Ovary (tissue), 3 donors: ENCODE data around the gene WASHC2A.

Experiments used
- EP300 ChIP-seq: sonication (generic); formaldehyde crosslinking; IDR thresholded peaks from one replicate; pipeline ENCODE4 v1.6.1; 2017; ENCODE audit warnings: antibody characterized with exemption
- TF ChIP-seq, protein P1 (sequence below), 3 donors: fragments of 450-650 bp in 2 of 3; fragments of 200-600 bp in 1 of 3; IDR thresholded peaks; one replicate each; pipeline versions ENCODE4 v1.5.1 to v1.8.0; 2016 to 2022; ENCODE audit warnings: antibody characterized with exemption in 3 of 3, mild to moderate bottlenecking in 1 of 3
- donor health status: DM: no; HTN: no; CAD: no.

DNA sequence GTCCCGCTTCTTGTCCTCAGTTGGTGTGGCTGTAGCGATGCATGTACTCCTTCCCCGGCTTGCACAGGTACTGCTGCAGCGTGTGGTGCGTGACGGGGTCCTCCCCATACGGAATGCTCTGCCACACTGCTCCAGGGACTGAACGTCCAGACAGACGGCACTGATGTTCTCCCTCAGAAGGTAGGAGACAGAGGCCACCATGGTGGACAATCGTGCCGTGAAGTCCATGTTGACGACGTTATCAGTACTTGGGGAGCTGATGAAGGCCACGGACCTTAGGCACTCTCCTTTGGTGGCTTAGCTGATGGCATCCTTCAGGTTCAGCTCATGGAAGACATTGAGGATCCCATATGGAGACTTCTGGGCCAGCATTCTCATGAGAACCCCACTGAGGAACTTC lies 42.1 kb upstream of the WASHC2A start:
- no peak for TF ChIP-seq EP300
- TF ChIP-seq, protein P1, sequence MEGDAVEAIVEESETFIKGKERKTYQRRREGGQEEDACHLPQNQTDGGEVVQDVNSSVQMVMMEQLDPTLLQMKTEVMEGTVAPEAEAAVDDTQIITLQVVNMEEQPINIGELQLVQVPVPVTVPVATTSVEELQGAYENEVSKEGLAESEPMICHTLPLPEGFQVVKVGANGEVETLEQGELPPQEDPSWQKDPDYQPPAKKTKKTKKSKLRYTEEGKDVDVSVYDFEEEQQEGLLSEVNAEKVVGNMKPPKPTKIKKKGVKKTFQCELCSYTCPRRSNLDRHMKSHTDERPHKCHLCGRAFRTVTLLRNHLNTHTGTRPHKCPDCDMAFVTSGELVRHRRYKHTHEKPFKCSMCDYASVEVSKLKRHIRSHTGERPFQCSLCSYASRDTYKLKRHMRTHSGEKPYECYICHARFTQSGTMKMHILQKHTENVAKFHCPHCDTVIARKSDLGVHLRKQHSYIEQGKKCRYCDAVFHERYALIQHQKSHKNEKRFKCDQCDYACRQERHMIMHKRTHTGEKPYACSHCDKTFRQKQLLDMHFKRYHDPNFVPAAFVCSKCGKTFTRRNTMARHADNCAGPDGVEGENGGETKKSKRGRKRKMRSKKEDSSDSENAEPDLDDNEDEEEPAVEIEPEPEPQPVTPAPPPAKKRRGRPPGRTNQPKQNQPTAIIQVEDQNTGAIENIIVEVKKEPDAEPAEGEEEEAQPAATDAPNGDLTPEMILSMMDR (IDR thresholded peaks at IDR 0.05), result no peak
